PC-9 (cell line): ENCODE results near the gene STK32A. TPM values are rescaled to one million over a fixed set of nuclear protein-coding genes. Genes with fewer than 3 reads are reported as not detected.

Experiments used
- BruUV-seq: library from RNA; stranded (reverse); fragments of 400-500 nt; replicated peaks from 2 replicates; lab custom pipeline; 2021; lab: Mats Ljungman, UMichigan
- CTCF ChIA-PET: fragments of 300-600 bp; sonication (Branson Sonifier 250); formaldehyde crosslinking; loops from one replicate; lab custom pipeline; 2022; ENCODE audit warnings: antibody characterized with exemption; lab: Charles Lee
- POLR2A ChIA-PET: fragments of 300-600 bp; sonication (Branson Sonifier 250); formaldehyde crosslinking; loops from one replicate; lab custom pipeline; 2022; ENCODE audit warnings: antibody characterized with exemption; ENCODE audit not compliant: unreplicated experiment; lab: Charles Lee
- DNase-seq, 2 experiments: peaks; one replicate each; pipeline versions ENCODE4 v3.0.0 to v3.0.0-alpha.2; 2015 to 2022; ENCODE audit warnings: mixed read lengths in 1 of 2
- H2AFZ ChIP-seq: fragments of 200-600 bp; sonication (generic); 2 replicates; pipeline ENCODE4 v1.8.1; 2017; ENCODE audit warnings: antibody characterized with exemption
- H3F3A ChIP-seq: fragments of 200-600 bp; sonication (generic); 2 replicates; pipeline ENCODE4 v1.8.1; 2017; ENCODE audit warnings: antibody characterized with exemption, mild to moderate bottlenecking, low read depth; ENCODE audit not compliant: insufficient read depth
- H3K27ac ChIP-seq: fragments of 200-600 bp; sonication (generic); 2 replicates; pipeline ENCODE4 v1.6.1; 2016; ENCODE audit warnings: mixed run types
- H3K27me3 ChIP-seq: fragments of 200-600 bp; sonication (generic); 2 replicates; pipeline ENCODE4 v1.6.1; 2016; ENCODE audit warnings: low read depth, mixed run types; ENCODE audit not compliant: insufficient read depth
- H3K36me3 ChIP-seq: fragments of 200-600 bp; sonication (generic); 2 replicates; pipeline ENCODE4 v1.6.1; 2016; ENCODE audit warnings: low read depth, mixed run types
- H3K4me1 ChIP-seq: fragments of 200-600 bp; sonication (generic); replicated peaks from 2 replicates; pipeline ENCODE4 v1.6.1; 2016; ENCODE audit warnings: mixed run types; ENCODE audit not compliant: insufficient read depth
- H3K4me2 ChIP-seq: fragments of 200-600 bp; sonication (generic); 2 replicates; pipeline ENCODE4 v1.6.1; 2017; ENCODE audit warnings: mixed run types
- H3K4me3 ChIP-seq: fragments of 200-600 bp; sonication (generic); 2 replicates; pipeline ENCODE4 v1.6.1; 2016; ENCODE audit warnings: mixed run types
- H3K79me2 ChIP-seq: fragments of 200-600 bp; sonication (generic); 2 replicates; pipeline ENCODE4 v1.6.1; 2017; ENCODE audit warnings: low read depth, mixed run types
- H3K9me2 ChIP-seq: fragments of 200-600 bp; sonication (generic); 2 replicates; pipeline ENCODE4 v1.8.1; 2017; ENCODE audit warnings: mild to moderate bottlenecking; ENCODE audit not compliant: insufficient read depth
- H3K9me3 ChIP-seq: fragments of 200-600 bp; sonication (generic); 2 replicates; pipeline ENCODE4 v1.8.1; 2016; ENCODE audit warnings: low read depth; ENCODE audit not compliant: insufficient read depth
- H4K20me1 ChIP-seq: fragments of 200-600 bp; sonication (generic); 2 replicates; pipeline ENCODE4 v1.8.1; 2017; ENCODE audit not compliant: insufficient read depth
- EZH2 ChIP-seq: fragments of 200-600 bp; sonication (generic); IDR thresholded peaks from 2 replicates; pipeline ENCODE4 v1.8.0; 2017; ENCODE audit warnings: antibody characterized with exemption, low read depth
- intact Hi-C: fragments of 100-400 bp; cut with micrococcal nuclease; formaldehyde crosslinking; loops from one replicate; pipeline ENCODE4 v1.10.0; 2022; ENCODE audit not compliant: unreplicated experiment
- total RNA-seq: library from RNA; stranded (reverse); gene quantifications from 2 replicates; pipeline ENCODE4 v1.2.3, GENCODE V29; 2021
- TF ChIP-seq, protein P1 (sequence below): fragments of 200-600 bp; sonication (generic); conservative IDR thresholded peaks from 2 replicates; pipeline ENCODE4 v1.6.1; 2017; ENCODE audit warnings: mixed run types, antibody characterized with exemption, mild to moderate bottlenecking, moderate library complexity

Gene STK32A
- total RNA-seq, 1 experiment from 2014 or later: not detected

DNA sequence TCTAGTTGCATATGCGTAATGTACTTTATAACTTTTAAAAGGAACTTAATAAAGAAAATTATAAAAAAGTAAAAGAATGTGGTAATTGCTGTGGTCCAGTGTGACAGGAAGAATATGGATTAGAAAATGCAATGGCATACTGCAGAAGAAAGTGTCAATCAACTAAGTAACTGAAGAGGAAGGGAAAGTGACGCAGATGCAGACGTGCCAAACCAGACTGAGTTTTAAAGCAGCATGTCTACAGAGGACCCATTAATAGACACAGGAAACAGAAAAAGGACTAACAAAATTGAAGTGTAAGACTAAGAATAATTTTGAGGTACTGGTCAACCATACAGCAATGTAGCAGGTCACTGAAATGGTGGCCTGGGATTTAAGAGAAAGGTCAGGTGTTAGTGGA lies 201.8 kb downstream of the STK32A start:
- no peaks in the 10 kb centered on the region for H3K4me1 ChIP-seq
- BruUV-seq: no TSS peak
- H3K79me2 ChIP-seq: no peaks in the 10 kb centered on the region
- peaks cover 76% of the 10 kb centered on the region for H3K27me3 ChIP-seq
- ChIA-PET POLR2A (interaction anchor here (0.5 kb wide), 1 partner anchor 81 kb away, joined by 3 read pairs; no protein-coding TSS in a partner anchor), CTCF (no interaction called here)
- no peak overlapping the region for H3K4me3 ChIP-seq
- H3F3A ChIP-seq: no peaks in the 10 kb centered on the region
- TF ChIP-seq, protein P1, sequence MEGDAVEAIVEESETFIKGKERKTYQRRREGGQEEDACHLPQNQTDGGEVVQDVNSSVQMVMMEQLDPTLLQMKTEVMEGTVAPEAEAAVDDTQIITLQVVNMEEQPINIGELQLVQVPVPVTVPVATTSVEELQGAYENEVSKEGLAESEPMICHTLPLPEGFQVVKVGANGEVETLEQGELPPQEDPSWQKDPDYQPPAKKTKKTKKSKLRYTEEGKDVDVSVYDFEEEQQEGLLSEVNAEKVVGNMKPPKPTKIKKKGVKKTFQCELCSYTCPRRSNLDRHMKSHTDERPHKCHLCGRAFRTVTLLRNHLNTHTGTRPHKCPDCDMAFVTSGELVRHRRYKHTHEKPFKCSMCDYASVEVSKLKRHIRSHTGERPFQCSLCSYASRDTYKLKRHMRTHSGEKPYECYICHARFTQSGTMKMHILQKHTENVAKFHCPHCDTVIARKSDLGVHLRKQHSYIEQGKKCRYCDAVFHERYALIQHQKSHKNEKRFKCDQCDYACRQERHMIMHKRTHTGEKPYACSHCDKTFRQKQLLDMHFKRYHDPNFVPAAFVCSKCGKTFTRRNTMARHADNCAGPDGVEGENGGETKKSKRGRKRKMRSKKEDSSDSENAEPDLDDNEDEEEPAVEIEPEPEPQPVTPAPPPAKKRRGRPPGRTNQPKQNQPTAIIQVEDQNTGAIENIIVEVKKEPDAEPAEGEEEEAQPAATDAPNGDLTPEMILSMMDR: no peak
- no peak for TF ChIP-seq EZH2
- H2AFZ ChIP-seq: no peak overlapping the region
- H3K9me3 ChIP-seq: no peaks in the 10 kb centered on the region
- H3K4me2 ChIP-seq: no peak overlapping the region
- H3K9me2 ChIP-seq: no peaks in the 10 kb centered on the region
- H4K20me1 ChIP-seq: no peaks in the 10 kb centered on the region
- DNase-seq: no peak
- H3K36me3 ChIP-seq: no peaks in the 10 kb centered on the region
- intact Hi-C loops: no loop called here
- no peak overlapping the region for H3K27ac ChIP-seq

DNA sequence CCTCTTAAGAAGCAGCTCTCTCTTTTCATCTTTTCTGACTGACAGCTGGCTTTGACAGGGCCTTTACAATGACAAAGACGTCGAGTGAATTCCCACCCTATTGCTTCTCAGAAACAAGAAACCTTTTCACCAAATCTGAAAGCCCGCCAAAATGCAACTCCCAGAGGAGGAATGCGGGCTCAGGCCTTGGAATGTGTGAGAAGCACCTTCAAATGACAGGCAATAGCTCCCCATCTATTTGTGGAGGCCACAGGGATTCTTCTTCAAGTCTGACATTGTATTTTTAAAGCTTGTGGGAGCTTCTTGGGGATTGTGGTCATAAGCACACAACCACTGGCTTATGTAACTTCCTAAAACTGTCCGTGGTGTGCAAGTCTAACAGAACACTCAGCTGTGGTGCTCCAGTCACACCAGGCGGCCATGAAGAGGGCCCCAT lies 202.4 kb downstream of the STK32A start:
- Histone ChIP-seq H3K9me2 (no peaks in the 10 kb centered on the region), H3K4me3 (no peak overlapping the region), H4K20me1 (no peaks in the 10 kb centered on the region), H3F3A (no peaks in the 10 kb centered on the region), H3K4me2 (no peak overlapping the region), H3K9me3 (no peaks in the 10 kb centered on the region), H3K4me1 (no peaks in the 10 kb centered on the region), H3K27ac (no peak overlapping the region), H3K27me3 (peaks cover 75% of the 10 kb centered on the region), H3K36me3 (no peaks in the 10 kb centered on the region), H2AFZ (no peak overlapping the region), H3K79me2 (no peaks in the 10 kb centered on the region)
- POLR2A ChIA-PET: interaction anchor here (0.5 kb wide), 1 partner anchor 81 kb away, joined by 3 read pairs; no protein-coding TSS in a partner anchor
- no TSS peak for BruUV-seq
- DNase-seq: no peak
- TF ChIP-seq EZH2: no peak
- TF ChIP-seq, protein P1: no peak
- CTCF ChIA-PET: no interaction called here
- intact Hi-C loops: no loop called here
